T-helper 1 cell (primary cell): ENCODE measurements around the gene ULK2.
"Not testable (repeated sequence)": the region's sequence is repeated elsewhere in the genome, so short reads cannot be mapped to it uniquely, and the experiment has no call there.

ENCODE experiments used
- DNase-seq, 5 donors: peaks; one replicate each; pipeline ENCODE4 v3.0.0-alpha.2; 2012 to 2020
- total RNA-seq, 4 donors: gene quantifications; one replicate each; lab custom pipeline; 2026; lab: John Stamatoyannopoulos, UW

ULK2 gene
- total RNA-seq: 23.7 to 31.3 (median 25.1) reads per million in 4 donors

- peak in 4 of 5 donors; percentile 24 to 63 (median 32) for DNase-seq
These were observed at the start of gene ULK2 for GRCh38 chr17:19867329-19868078. Gene ULK2 (minus strand): TSS chr17:19867936. CDS start chr17:19867417, 519 bp downstream.

GRCh38 chr17:19915245-19915978, 47.7 kb upstream of the ULK2 start:
- no peak for DNase-seq

DNA sequence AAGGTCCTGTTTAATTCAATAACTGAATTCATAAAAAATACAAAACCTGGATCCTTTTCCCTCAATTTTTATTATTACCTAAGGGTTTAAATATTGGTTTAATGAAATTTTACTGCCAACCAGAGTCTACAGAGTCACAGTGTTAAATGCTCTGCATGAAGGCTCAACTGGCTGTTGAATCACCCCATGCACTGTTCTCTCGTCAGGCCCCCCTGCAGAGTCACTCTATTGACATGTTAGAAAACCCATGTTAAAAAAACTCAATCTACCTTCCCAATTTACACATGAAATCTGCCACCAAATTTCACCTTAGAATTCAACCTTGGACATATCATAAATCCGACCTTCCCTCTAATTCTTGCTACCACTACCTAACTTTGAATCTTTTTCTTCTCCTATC, 43.3 kb upstream of the ULK2 start:
- no peak for DNase-seq

GRCh38 chr17:19909139-19909538, 41.4 kb upstream of the ULK2 start:
- DNase-seq: no peak

- no peak for DNase-seq
These were observed 37.8 kb upstream of the ULK2 start for GRCh38 chr17:19905502-19905901.

GRCh38 chr17:19904924-19905323, 37.2 kb upstream of the ULK2 start:
- no peak for DNase-seq

DNA sequence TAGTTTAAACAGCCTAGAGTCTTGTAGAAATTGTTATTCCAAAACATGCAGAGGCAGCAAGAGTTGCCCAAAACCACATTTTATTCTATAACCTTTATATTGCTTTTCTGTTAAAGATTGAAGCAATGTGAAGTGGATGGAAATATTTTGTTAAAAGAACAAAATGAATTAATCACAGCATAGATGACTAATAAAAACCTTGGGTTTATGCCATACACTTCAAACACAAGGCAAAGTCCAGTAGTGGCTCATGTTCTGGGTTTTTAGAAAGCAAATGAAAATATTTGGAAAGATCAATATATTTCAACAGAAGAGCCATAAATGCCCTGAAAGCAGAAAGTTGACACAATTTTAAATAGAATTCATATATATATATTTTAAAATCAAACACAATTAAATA, 36.7 kb upstream of the ULK2 start:
- DNase-seq: no peak

DNA sequence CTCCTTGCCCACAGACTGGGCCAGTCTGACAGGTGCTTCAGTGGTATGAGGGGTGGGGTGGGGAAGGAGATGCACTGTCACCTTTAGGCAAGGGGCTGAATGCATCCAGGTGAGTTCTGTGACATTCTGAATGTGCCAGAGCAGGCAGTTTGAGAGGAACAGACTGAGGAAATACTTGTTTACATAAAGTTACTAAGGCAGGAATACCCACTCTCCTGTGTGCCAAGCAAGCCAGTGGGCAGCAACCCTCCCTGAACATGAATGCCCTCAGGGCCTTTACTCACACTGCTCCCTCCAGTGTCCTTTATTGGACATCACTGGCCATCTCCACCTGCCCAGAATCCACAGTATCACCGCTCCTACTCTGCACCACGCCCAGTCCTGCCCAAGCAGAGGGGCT, 33.1 kb upstream of the ULK2 start:
- DNase-seq: no peak

DNA sequence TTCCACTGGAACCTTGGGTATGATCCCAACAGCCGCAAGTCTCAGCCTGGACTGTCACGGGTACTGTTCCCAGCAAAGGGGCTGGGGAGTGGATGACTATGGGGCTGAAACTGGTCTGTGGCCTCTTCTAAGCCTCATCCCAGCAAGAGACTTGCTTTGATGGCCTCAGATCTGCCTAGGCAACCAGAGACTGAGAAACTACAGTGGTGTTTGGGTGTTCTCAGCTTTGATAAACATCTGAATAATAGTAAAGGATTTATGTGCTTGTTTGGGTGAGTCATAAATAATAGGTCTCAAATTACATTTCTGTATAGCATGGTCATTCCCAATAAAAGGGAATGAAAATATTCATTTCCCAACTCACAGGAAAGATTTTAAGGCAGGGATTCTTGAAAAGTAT, 30.2 kb upstream of the ULK2 start:
- no peak for DNase-seq

- DNase-seq: no peak
These were observed 29.5 kb upstream of the ULK2 start for GRCh38 chr17:19897090-19897837.

DNA sequence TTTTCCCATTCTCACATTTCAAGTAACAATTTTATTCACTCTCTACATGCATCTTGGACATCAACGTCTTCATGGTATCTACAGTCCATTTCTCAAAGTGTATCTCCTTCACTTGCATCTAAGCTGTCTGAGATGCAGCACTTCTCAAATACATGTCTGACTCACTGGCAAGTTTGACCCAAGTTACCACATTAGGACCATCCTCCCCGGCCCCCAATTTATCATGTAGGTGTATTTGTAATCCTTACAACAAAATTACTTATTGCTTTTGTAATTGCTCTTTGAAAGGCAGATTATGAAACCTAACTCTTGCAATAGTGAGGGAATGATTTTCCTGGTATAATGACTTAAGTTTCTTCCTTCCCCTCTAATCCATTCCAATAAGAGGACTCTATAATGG, 28.9 kb upstream of the ULK2 start:
- DNase-seq: no peak

DNA sequence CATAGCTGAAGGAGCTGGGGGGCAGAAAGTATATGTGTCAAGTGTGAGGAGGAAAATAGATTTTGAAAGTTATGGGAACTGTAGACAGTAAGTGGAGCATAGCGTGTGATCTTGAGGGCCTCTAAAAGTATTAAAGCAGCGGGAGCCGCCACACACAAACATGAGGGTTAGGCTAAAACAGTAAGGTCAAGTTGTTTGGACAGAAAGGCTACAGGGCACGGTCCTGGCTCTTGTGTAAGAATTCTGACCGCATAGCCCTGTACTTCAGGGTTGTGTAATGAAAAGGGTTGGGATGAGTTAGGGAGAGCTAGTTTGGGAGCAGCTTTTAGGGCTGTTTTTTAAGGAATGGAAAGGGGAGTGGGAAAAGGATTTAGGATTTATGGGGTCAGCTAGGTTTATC, 22.8 kb upstream of the ULK2 start:
- not testable (repeated sequence) for DNase-seq

DNA sequence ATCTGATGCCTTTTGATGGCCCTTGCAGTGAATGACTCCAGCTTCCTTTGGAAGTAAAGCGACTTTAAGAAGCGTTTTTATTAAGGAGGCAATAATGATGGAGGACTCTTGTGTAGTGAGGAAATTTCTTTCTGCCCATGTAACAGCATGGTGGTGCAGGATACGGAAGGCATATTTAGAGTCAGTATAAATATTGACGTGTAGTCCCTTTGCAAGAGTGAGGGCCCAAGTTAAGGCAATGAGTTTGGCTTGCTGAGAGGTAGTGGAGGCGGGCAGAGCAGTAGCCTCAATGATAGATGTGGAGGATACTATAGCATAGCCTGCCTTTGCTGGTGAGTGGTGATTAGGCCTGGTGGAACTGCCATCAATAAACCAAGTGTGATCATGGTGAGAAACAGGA, 22.3 kb upstream of the ULK2 start:
- DNase-seq: not testable (repeated sequence)

- no peak for DNase-seq
These were observed 18.4 kb upstream of the ULK2 start for GRCh38 chr17:19886116-19886515.

GRCh38 chr17:19883537-19884215, 15.9 kb upstream of the ULK2 start:
- no peak for DNase-seq

DNA sequence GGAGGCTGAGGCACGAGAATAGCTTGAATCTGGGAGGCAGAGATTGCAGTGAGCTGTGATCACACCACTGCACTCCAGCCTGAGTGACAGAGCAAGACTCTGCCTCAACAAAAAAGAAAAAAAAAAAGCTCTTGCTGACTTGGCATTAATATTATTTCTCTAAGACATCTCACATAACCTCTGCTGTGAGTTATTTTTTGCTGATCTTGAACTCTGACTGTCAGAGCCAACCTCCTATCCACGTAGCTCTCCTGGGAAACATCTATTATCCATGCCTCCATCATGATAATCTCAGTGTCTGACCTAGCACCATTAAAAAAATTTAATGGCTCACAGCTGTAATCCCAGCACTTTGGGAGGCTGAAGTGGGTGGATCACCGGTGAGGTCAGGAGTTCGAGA, 12.7 kb upstream of the ULK2 start:
- no peak for DNase-seq

DNA sequence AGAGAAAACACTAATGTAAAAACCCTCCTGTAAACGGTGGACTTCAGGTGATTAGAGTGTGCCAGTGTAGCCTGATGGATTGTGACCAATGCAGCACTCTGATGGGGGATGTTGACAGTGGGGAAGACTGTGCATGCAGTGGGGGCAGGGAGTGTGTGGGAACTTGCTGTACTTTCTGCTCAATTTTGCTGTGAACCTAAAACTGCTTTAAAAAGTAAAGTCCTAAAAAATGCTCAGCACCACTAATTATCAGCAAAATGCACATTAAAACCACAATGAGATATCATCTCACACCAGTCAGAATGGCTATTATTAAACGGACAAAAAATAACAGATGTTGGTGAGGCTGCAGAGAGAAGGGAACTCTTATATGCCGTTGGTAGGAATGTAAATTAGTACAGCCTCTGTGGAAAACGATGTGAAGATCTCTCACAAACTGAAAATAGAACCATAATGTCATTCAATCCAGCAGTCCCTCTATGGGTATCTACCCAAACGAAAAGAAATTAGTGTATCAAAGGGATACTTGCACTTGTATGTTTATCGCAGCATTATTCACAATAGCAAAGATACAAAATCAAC, 9.7 kb upstream of the ULK2 start:
- no peak for DNase-seq

DNA sequence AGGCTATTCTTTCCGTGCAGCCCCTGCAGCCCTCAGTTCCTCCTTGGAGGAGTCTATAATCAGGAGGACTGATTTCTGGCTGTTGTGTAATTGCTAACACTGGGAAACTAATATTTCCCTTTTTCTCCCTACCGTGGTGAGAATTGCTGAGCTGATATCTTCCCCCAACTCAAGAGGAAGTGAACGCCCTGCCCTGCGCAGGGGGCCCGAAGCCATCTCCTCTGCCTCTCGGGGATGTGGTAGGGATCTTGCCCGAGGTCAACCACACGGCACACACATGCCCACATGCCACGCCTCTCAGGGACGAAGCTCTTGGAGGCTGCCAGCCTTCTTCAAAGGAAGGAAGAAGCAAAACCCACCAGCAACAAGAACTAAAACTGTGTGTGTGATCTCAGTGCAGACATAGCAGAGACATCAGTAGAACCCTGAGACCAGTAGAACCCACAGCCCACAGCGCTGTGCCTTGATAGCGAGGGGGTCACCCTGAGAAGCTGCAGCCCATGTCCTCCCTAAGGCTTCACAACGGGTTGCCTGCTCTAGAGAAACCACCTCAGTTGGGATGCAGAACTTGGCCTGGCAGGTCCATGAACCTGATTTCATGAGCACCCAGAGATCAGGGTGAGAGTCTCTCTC, 8.9 kb upstream of the ULK2 start:
- peak in 2 of 5 donors; percentile 12 to 74 for DNase-seq

- DNase-seq: no peak
These were observed 6.5 kb upstream of the ULK2 start for GRCh38 chr17:19874256-19874655.

- no peak for DNase-seq
These were observed 5.6 kb upstream of the ULK2 start for GRCh38 chr17:19873346-19873745.

DNA sequence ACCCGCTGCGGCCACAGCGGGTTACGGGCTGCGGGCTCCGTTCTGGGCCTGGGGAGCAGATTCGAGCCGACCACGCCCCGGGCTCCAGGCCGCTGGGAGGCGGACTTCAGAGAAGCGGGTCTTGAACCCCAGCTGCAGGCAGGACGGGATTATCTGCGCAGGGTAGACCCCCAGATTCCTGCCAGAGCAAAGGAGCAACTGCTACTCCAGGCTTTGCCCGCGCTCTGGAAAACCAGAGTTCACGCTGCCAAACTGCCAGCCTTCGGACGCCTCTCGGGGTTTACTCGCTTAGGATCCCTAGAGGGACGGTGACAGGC, 301 bp upstream of the ULK2 start:
- no peak for DNase-seq

GRCh38 chr17:19867079-19867328, 732 bp downstream of the ULK2 start:
- DNase-seq: peak in 4 of 5 donors; percentile 22 to 58 (median 28)

DNA sequence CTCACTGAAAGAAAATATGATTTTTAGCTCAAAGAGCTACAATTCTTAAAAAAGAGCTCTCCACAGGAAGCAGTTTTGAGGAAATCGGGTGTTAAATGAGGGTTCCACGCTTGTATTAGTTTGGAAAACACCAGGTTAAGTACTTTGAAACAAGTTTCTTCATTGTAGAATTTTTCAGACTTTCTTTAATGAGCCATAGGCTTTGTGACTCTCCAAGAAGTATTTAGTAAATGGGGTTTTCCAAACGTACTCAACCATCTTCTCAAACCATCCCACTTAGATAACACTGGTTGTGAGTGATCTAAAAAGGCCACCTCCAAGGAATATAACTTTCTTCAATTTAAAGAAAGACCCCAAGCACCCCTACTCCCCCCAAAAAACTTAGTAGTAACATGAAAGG, 2.7 kb downstream of the ULK2 start:
- no peak for DNase-seq
